ENCODE data around the gene BCL2.

The BCL2 gene

DNA sequence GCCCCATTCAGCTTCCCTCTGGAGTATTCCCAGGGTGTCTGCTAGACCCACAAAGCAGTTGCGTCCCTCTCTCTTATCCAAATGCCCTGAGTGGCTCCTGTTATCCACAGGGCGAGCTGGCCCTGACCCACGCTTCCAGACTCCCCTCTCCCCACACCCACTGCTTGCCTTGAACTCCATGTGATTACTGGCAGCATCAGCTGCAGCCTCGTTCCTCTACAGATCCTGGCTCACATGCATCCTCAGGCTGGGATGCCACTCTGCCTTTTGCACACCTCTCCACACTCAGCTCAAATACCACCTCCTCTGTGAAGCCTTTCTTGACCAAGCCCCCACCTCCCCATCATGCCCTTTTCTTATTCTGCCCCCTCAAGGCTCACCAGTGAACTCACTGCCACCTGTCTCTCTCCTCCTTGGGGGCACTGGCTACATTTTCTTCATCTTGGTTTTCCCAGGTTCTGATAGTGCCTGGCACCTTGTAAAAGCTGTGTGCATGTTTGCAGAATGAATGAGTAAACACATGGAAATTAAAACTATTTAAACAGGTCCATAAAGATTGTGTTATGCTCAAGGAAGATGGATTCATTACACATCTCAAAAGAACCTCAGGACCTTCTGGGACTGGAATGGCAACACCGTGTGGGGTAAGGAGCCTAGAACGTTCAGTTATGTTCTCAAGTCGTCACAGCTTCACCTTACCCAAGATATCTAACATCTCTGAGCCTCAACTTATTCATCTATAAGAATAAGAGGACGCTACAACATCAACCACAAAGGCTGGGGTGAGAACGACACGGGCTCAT lies 165.0 kb downstream of the BCL2 start:
- DNase-seq, result no peak

DNA sequence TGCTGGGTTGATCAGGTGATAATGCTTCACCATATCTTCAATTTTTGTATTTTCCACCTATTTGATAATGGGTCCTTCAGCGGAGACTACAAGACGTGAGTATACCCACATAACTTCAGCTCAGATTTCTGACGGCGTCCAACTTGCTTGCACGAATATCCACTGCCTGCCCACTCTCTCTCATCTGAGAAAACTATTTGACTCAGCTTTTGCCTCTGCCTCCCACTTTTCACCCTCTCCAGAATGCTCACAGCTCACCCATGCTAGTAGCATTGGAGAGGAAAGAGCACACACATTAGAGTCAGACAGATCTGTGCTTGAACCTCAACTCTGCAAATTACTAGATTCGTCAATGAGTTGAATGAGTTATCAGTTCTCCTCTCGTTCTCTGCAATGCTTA lies 166.8 kb downstream of the BCL2 start:
- DNase-seq, result no peak

DNA sequence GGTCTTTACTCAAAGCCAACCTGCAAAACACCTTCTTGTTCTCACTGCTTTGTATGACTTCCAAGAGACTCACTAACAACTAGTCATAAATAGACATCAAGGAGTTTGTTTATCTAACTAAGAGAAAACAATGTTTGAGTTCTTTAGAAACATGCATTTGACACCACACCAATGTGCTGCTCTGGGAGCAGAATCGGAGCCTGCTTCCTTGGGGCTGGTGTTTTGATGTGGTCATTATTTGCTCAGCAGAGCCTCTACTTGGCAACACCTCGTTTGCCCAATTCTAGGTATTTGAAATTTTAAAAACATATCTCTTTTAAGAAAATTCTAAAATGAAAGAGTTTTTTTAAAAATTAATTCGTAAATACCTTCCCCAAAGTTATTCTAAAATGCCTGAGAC lies 167.5 kb downstream of the BCL2 start:
- DNase-seq, result no peak

DNA sequence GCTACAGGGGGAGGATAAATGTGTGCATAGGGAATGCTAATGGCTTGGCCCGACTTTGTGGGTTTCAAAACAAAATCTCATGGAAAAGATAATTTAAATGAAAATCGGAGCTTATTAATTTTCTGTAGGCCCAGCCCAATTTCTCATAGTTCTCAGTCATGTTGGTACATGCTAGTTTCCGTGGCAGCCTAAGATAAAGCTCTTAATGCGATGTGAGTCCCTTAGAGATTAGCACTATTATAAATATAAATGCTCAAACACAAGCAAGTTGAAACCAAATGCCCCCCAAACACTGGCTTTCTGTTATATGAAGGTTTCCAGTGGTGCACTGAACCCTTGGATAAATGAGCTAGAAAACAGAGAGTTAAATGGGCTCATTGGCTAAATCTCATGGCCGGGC lies 168.0 kb downstream of the BCL2 start:
- no peak for DNase-seq

DNA sequence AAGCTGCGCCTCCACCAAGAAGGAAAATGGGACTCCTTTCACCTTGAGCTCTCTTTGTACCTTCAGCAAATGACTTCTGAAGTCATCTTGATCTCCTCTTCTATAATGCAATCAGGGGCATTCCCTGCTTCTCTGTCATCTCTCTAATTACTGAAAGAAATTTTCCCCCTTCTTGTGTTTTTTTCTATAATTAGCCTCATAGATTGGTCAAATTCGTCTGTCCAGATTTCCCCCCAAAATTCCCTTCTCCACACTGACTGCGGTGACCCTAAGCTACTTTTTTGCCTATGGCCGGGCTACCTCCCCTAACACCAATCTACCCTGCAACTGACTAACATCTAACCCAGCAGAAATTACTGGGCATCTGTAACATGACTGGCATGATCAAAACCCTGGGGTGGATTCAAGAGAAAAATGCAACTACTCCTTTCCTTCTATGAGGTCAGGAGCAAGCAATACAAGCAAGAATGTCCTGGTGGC lies 168.6 kb downstream of the BCL2 start:
- DNase-seq, result no peak

DNA sequence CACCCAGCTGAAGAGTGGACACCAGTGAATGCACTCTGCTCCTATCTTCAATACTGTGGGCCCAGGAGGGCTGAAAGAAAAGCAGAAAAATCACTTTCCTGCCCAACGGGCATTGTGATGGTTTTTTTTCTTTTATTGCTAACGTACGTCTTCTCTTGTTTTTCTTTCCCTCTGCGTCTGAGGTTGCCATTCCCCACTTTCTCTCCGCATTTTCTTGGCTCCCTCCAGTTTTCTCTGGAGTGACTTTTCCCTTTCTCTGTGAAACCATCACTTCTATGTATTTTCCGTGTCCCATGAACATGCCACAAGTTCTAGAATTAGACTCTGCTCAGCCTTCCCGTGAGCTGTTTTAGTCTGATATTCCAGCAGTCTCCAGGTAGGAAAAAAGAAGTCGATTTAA lies 169.2 kb downstream of the BCL2 start:
- no peak for DNase-seq

DNA sequence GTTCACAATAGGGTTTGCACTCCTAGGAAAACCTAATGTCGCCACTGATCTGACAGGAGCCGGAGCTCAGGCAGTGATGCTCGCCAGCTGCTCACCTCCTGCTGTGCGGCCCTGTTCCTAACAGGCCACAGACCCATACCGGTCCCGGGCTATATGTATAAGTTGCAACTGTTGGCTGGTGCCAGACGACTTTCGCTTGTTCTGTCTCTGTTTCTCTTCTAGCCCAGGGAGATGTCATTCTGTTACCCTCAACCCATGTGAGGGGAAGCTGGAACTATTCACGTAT lies 170.3 kb downstream of the BCL2 start:
- DNase-seq, result no peak

DNA sequence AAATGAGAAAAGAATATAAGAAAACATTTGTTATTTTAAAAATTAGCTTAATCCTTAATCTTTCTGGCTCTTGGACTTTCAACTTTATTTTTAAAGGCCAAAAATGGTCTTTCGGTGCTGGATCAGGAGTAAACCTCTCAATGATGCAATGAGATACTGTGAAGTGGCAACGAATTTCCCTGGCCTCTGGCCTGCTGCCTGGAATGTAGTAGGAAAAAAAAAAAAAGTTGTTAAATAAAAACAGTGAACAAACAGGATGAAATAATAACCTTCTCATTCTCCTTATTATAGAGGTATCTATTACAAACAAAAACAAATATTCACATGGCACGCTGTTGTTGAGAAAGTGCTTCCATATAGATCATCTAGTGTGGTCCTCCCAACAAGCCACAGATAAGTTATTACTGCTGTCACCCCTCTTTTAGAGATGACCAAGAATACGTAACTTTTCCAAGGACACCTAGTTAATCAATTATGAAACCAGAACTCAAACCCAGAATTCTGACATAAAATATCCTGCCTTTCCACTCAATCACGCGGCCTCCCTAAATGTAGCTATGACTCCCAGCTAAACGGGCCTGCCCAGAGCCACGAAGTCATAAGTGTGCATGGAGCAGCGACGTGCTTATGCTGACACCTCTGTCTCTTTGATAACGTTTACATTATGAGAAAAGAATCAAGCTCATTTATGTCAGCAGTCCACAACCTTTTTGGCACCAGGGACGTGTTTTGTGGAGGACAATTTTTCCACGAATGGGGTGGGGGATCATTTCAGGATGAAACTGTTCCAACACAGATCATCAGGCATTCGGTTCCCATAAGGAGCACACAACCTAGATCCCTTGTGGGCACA lies 170.9 kb downstream of the BCL2 start:
- DNase-seq, result no peak

DNA sequence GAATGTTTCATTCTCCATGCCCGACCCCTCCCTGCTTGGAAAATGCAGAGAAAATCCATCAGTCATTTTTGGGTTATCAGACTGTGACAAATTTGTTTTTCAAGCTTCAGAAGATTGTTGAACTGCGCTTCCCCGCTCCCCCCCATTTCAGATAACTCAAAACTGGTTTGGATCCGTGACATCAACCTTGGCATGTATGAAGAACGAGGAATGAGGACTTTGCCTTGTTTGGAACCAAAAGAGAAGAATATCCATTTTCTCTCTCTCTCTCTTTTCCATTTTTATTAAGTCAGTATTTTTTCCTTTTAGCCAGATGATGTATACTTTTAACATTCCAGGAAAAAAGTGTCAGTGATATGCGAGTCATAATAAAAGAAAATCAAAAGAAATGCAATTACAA lies 171.6 kb downstream of the BCL2 start:
- no peak for DNase-seq

DNA sequence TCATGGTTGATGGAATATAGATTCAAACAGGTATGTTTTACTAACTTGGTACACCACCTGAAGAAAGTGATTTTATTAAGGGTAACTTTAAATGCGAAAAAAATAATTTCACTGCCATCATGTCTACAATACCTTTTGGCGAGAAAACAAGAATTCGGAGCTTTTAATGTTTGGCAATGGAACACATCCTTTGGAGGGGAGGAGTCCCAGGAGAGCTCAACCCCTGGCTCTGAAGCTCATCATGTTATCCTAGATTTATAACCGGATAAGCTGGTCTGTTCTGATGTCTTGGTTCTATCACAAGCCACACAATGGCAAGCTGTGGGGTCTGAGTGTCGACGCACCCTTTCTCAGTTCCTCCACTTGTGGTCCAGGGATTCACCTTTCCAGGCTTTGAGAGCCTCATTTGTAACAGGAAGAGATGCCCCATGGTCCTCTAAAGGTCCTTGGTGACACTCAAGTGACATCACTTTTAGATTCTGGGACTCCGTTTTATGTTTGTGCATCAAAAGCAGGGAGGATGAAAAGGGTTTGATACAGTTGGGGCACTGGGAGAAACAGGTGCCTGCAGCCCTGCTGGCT lies 172.7 kb downstream of the BCL2 start:
- no peak for DNase-seq

DNA sequence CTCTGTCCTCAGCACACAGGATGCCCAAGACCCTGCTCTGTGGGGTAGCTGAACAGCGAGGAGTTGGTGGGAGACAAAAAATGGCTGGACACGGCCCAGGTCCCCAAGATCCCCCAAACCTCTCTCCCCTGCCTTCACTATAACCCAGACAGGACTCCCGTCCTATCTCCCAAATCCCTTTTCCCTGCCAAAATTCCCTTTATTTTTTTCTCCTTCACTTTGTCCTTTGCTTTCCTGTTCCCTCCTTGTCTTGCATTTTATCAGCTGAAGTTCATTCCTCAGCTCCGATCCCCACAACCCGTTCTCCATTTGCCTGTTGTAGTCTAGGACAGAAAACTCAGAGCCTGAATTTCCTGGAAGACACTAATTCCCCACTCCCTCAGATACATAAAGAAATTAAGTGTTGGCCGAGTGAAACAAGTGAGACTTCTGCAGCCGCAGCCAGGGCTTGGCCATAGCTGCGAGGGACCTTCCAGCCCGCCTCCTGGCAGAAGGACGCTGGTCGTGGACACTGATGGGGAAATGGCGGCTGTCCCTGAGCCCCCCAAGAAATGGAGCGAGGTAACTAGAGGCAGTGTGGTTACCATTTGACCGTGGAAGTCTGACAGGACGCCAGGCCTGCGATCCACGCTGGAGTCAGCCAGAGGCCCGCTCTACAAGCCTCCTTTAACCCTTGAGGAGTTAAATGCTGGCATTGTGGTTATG lies 173.6 kb downstream of the BCL2 start:
- DNase-seq, result no peak

DNA sequence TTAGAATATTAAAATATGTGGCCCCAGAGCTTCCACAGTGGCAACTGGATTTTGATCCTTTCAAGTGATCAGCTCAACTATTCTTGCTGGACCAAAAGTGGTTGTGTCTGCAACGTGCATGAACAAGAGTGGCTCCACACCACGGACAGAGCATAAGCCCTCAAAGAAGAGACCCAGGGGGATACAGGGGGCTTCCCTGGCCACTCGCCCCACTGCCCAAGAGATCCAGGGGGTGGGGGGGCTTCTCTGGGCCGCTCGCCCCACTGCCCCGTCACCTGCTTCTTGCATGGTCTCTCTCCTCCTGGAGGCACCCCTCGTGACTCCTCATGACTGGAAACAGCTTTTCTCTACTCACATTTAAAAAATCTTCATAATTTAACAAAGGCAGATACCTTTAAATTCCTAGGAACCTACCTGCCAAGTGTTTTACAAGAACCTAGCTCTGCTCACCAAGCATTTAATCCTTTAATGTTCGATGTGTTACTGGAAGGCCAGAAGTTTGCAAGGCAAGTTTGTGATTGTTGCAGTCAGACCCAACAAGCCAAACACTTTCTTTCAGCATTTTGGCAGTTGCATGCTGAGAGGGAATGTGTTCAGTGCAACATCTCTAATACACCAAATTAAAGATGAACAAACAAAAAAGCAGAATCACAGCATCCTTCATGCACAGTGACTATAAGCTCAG lies 174.3 kb downstream of the BCL2 start:
- DNase-seq, result no peak

DNA sequence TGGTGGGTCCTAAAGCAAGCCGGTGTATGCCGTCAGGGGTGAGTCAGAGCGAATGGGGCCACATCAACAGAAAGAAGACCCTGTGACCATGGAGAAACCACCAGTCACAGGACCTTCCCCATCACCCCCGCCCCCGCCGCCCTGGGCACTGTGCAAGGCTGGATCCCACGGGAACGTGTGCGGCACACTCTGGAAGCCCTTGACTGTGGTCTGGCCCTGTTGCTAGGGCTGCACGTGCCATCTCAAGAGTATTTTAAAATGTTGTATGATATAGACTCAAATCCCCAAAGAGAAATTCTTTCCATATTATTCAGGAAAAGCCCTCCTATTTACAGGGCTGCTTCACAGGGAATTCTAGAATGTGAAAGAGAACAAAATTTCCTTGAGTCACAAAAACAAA lies 174.8 kb downstream of the BCL2 start:
- no peak for DNase-seq

DNA sequence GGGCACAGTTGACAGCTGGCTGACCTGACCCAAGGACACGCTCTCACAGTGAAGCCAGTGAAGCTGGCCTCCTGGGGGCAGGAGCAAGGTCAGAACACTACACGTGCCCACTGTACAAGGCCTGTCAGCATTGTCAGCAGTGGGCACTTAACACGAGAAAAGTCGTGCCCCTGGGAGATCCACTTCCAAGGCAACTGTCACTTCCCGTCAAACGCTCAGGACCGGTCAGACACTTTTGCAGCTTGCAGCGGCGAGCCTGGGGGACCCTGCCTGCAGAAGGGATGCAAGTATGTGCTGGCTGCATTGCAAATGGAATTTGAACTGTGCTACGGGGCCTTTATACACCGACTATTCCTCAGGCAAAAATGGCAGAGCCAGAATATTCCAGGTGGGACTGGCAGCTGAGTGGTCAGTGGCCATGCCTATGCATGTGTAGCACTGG lies 176.2 kb downstream of the BCL2 start:
- no peak for DNase-seq

DNA sequence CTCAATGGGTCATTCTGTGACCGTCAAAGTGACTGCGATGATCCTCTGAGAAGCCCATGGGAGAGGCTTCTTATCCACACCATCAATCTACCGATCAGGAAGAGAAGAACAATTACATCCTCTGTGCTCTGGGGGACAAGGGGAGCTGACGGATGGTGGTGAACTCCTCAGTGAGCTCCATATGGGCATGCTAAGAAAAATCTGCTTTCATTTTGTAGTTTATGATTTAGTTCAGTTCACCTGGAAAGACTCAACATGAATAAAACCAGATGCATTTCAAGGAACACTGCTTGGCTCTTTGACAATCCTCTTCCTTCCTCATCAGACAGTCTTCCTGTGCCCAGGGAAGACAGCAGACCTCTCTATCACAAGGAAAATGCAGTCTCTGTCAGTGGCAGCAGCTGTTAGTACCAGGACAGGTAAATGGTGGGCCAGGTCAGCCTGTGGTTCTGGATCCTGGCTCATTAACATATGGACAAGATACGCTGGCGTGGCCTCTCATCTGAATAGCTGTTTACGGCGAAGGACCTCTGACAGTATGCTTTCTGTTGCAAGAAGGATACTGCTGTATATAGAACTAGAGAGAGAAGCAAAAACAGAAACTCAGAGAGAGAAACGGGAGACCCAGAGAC lies 176.9 kb downstream of the BCL2 start:
- DNase-seq, result no peak

DNA sequence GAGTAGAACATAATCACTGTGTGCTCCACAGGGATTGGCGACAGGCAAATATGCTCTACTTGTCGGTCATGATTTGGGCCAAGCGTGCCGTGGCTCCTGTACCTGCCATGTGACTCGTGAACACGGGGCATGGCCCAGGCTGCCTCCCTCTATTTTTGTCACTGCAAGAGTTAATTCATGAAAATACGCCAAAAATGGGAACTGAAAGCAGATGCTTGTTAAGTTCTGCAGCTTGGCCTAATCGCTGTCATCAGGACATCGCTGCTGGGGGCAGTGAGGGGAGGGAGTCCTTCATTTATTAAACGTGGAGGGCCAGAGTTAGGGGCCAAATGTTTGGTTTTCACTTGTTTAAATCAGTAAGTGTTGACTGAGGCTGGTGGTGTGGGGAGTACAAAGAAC lies 177.8 kb downstream of the BCL2 start:
- no peak for DNase-seq

DNA sequence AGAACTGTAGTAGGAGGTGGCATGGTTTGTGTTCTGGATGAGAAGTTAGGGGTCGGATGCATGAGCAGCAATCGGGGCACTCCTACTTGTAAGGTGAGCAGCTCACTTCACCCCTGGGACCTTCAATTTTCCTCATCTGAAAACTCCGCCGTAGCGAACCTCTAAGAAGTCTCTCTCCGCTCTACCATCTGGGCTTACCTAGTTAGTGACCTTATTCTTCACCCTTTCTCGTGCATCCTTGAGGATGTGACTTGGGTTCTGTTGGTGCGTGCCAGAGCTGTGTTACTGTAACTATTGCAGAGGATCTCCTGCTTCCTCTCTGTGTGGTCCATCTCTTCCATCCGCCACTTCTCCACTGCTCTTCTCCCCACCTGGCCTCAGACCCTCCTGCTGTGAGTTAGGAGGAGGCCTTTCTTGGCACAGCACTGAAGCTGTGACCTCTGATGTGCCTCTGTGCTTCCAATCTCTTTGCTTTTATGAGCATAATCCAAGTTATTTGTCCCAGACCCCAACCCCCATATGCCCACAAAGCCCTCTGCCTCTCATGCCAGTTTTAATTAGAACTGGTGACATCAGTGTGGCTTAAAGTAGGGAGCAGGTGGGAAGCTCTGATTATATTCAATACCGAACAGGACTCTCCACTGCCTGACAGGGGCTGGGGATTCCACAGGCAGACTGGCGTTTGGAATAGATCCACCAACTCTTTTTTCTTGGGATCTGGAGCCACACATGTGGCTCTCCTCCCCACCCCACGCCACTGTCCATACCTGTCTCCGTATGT lies 178.4 kb downstream of the BCL2 start:
- no peak for DNase-seq

DNA sequence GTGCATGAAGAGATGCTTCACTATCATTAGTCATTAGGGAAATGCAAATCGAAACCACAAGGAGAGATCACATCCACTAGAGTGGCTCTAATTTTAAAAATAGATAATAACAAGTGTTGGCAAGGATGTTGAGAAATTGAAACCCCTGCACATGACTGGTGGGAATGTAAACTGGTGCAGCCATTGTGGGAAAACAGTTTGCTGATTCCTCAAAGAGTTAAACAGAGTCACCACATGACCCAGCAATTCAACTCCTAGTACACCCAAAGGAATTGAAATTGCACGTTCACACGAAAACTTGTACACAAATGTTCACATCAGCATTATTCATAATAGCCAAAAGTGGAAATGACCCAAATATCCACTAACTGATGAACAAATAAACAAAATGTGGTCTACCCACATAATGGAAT lies 179.5 kb downstream of the BCL2 start:
- DNase-seq, result no peak

DNA sequence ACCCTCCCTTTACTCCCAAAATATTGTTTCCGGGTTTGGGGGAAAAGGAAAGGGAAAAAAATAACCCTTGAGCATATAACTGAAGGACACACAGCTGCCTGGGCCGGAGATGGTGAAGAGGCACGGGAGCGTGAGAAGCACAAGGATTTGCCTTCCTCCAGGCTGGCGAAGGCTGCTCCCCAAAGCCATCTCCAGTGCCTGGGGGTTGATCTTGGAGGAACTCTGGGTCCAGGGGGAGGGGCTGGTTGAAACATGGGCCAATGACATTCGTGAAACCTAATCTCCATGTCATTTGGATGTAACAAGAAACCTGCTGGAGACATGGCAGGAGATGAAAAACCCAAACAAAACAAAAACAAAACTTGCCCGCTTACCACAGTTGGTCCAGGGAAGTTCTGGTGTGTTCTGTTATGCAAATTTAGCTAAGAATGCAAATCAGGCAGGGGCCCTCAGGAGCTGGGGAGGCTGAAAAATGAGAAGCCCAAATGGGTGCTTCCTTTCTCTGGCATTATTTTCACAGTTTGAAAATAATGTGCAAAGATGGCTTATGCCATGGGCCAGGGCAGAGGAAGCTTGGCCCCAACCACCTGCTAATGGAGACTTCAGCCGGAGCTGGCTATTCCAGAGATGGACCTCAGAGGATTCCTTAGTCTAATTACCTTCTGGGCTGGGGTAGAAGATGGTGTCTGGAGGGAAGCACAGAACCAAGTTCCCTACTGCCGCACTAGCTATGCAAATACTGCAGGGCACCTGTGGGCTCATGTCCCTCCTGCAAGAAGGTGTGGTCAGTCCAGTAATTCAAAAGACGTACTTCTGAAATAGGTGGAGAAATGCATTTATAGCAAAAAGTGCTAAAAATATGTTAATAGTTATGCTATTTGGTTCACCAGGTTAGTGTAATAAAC lies 180.9 kb downstream of the BCL2 start:
- DNase-seq, result no peak

DNA sequence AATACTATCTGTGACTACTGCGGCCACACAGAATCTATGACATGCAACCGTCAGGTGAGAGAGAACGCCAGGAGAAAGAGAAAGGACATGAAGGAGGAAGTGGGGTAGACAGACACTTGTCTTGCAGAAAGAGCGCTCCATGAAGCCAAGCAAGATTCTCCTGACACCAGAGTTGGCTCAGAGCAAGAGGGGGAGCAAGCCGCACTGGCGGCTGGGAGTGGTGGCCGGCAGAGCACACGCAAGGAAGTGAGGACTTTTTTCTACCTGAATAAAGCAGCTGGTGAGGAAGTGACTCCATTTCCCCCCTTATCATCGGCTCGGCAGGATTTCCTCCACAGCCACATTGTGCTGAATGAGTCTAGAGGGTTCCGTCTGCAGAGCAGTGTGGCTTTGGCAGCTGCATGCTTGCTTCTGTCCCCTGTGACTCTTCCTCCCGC lies 181.6 kb downstream of the BCL2 start:
- no peak for DNase-seq
